NCI-H2107 (cell line): Measurements from ENCODE around the gene AGL.
A peak's percentile ranks its signal among the peaks of the same experiment; 100 is the strongest.
"Not testable (repeated sequence)": the region's sequence is repeated elsewhere in the genome, so short reads cannot be mapped to it uniquely, and the experiment has no call there.

Source experiments
- DNase-seq: peaks from one replicate; lab custom pipeline; 2025; lab: John Stamatoyannopoulos, UW

AGL gene

DNA sequence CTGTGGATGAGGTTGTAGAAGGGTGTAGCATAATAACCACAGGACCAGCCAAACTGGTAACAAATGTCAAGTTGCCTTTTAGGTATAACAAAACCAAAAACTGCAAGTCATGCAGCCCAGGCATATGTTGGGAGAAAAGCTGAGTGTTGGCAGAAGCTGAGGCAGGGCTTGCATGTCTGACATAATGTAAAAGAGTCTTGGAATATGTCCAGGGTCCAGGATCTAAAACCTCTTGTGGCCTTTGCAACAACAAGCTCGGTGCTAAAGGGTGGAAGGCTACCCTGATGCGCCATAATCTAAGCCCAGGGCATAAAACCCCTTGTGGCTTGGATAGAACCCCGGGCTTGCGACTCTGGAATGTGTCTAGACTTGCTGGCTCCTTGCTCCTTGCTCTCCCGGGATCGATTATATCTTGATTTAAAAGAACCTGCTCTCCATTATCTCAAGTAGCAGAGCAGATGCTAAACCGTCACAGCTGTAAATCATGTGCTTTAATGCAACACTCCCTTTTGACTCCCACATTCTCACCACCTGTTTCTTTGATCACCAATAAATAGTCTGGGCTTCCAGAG, 93.1 kb downstream of the AGL start:
- DNase-seq = peak; percentile 60

DNA sequence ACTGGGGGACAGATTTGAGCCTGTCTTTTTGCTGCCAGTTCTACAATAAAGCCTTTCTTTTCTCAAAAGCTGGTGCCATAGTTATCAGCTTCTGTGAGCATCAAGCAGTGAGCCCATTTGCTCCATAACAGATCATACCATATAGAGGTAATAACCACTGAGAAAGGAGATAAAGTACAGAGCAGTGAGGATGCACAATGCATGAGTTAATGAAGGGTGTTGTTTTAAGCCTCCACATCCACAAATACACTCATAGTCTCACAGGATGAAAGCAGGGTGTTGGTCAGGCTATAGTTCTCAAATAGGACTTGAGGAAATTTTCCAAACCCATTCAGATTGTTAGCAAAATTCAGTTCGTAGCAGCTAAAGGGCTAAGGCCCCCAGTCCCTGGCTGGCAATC, 94.0 kb downstream of the AGL start:
- DNase-seq = no peak

DNA sequence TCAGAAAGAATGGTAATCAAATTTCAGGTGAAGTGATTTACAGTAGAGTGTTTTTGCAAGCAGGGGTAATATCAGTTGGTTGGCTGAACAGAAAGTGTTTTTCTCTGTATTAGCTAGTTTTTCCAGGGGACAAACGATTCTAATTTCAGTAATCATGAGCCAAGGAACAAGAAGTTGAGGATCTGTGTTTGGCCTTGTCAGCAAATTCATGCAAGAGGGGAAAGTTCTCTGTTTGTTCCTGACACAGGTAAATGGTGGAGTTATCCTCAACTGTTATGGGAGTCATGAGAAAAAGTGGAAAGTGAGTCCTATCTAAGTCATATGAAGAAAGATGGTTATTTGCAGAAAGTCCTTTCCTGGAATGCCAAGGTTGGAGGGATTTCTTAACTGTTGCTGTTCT, 95.0 kb downstream of the AGL start:
- DNase-seq = no peak

DNA sequence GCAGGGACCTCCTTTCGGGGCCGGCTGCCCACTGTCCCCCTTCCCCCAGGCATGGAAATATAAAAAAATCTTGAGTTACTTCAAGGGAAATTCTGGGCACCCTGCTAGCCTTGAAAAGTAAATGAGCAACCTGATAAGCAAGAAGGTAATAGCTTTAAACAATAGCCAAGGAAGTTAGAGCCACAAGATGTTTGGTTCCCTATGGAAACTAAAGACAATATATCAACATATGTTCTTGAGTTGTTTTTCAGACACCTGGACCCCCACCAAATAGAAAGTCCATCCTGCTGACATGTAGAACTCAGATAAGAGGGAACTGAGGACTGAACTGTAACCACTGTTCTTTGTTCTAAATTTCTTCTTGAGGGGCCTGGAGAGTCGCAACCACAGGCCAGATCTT, 100.3 kb downstream of the AGL start:
- no peak for DNase-seq

DNA sequence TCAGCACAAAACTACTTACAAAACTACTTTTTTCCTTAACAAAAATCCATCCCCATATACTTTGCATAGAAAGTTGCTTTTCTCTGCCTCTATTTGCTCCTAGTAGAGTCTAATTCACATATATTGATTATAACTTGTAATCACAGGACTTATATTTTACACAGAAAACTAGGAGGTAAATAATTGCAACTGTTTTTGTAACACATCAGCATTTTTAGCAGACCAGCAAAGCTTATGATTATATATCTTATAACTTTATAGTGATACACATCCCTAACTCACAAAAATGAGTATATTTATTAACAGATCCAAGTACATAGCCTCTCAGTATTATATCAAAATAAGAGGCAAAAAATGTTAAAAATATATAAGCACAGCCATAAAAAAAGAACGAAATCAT, 102.4 kb downstream of the AGL start:
- DNase-seq = no peak

GRCh38 chr1:99955375-99955774, 105.2 kb downstream of the AGL start:
- DNase-seq = no peak

GRCh38 chr1:99956755-99957154, 106.6 kb downstream of the AGL start:
- DNase-seq = no peak

DNA sequence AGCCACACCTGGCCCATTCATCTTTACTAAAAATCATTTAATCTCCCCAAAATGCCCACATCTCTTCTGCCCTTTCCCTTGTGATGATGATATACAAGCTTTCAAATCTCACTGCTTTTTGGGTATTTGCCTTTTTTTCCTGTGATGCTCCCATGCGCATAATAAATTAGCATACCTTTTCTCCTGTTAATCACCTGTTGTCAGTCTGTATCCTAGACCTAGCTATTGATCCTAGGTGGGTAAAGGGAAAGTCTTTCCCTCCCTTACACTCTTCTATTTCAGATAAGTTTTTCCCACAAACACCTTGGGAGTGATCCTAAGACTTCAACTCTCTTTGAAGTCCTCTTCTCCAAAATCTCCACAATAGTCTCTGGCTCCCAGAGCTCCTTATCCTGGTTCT, 107.7 kb downstream of the AGL start:
- no peak for DNase-seq

- DNase-seq = not testable (repeated sequence)
These were observed 109.1 kb downstream of the AGL start for GRCh38 chr1:99959189-99959705.

GRCh38 chr1:99960260-99960659, 110.1 kb downstream of the AGL start:
- not testable (repeated sequence) for DNase-seq

DNA sequence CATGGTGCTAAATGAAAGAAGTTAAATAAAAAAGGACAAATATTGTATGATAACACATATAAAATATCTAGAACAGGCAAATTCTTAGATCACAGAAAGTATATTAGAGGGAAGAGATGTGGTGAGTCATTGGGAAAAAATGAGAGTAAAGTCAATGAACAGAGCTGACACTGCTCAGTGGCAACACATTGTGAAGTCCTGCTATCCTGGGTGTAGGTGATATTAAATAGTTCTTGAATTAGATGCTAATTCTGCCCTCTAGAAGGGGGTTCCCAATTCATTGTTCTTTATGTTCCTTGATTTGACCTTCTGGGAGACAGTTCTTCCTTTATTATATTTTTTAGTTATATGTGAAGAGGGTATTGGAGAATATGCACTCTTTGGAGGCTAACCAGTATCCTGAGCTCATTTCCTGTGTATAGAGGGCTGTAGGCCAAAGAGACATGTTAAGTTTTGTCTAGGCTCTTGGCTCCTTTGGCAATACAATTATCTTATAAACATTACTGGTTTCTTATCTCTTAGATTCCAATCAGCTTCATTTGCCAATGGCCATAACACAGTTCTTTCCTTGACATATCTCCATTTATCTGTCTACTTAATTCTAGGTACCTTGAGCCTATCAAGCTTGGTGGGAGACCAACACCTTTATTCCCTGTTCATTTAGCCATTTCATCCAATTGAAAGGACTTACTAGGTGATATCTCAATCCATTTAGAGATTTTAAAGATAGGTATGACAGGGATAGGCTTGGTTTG, 113.1 kb downstream of the AGL start:
- no peak for DNase-seq

GRCh38 chr1:99964806-99965205, 114.6 kb downstream of the AGL start:
- DNase-seq = no peak

- DNase-seq = no peak
These were observed 115.7 kb downstream of the AGL start for GRCh38 chr1:99965646-99966375.

GRCh38 chr1:99968214-99968613, 118.1 kb downstream of the AGL start:
- no peak for DNase-seq

DNA sequence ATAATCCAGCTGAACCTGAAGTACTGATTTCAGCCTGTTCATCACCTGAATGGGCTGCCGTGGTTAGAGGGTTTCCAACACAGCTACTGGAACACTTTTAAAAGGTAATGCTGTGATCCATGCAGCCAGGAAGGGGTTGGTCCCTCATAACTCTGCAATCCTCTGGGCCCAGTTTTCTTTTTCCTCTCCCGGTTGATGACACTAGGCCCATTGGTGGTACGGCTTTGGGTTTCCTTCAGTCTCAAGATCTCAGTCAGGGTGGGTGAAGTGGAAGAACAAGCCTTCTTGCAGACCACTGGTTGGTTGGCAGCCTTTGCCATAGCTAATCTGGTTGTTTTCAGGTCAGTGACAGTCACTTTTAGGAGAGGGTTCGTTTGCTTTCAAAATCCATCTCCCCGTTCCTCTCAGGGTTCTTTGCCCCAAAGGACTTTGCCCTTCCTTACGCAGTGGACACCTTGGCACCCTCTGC, 119.1 kb downstream of the AGL start:
- DNase-seq = no peak

DNA sequence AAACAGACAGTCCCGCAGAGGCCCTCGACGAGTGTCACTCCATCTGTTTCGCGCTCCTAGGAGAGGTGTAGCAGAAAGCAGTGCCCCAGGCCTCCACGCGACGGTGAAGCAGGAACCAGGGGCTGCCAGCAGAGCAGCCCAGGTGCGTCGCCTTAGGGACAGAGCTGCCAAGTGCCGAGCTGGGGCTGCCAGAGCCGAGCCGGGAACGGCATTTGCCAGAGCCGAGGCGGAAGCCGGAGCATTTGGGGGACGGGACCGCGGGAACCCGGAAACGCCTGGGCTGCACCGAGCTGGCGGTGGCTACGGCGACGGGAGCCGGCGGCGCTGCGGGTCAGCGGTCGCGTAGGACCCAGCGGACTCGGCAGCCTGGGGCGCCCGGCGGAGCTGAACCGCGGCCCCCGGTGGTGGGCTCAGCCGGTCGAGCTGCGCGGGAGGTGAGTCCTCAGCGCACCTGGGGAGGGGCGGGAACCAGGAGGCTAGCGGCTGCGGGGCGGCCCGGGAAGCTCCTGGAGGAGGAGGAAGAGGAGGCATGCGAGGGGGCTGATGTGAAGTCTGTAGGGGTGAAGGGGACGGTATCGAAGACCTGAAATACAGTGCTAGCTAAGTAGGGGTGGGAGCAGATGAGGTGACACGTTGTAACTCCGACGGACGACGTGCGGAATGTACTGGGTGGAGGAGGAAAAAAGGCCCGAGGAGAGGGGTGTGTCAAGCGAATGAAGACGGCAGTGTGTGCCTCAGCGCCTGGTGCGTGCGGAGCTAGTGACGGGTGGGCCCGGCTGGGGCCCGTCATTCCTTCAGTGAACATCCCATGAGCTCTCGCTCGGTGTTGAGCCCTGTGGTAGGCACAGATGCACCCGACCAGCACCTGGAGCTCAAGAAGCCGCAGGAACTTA, 119.8 kb downstream of the AGL start, which contains the start of gene SLC35A3:
TSS of gene SLC35A3 (plus strand) at position 268 of the 893 bp plus-strand sequence. CDS start 23,559 bp downstream, outside the sequence.
- peak; percentile 92 for DNase-seq

DNA sequence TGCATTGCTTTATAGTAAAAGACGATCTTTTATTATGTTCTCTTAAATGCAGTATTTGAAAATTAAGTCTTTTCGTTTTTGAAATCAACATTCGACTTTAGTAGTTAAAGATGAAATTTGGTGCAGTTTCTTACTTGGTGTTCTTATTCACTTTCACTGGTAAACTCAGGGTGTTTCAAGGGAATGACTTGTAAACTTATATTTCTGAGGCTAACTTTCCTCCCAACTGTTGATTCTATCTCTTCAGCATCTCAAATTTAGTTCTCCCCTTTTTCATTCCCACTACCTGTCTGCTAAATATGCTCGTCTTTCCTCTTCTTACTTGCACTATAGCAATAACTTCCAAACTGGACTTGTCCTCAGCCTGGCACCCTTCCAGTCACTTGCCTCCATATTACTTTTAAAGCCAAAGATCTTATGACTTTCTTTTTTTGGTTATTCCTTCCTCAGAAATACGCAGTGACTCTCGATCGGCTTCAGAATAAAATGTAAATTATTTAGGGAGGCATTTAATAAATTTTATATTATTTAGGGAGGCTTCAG, 120.6 kb downstream of the AGL start:
- DNase-seq = no peak

DNA sequence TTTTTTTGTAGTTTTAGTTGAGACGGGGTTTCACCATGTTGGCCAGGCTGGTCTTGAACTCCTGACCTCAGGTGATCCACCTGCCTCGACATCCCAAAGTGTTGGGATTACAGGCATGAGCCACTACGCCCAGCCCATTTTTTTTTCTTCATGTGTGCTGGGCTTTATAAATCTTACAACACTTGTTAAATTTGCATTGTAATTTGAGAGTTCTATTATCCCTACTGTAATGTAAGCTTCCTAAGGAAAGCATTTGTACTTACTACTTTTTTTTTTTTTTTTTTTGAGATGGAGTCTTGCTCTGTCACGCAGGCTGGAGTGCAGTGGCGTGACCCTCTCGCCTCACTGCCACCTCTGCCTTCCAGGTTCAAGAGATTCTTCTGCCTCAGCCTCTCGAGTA, 121.9 kb downstream of the AGL start:
- not testable (repeated sequence) for DNase-seq
